Coronary artery (tissue), 2 donors: ENCODE measurements around the gene ZNF500.

Experiments
- DNase-seq: peaks from one replicate; pipeline ENCODE4 v3.0.0-alpha.2; 2017; ENCODE audit warnings: low spot score
- H3K27ac ChIP-seq, 2 donors: fragments of 200-600 bp; sonication (generic); one replicate each; pipeline ENCODE4 v1.5.1; 2016 to 2019
- H3K4me3 ChIP-seq: fragments of 200-600 bp; sonication (generic); 2 replicates; pipeline ENCODE4 v1.5.1; 2016; ENCODE audit warnings: mild to moderate bottlenecking, moderate library complexity
- TF ChIP-seq, protein P1 (sequence below): fragments of 200-600 bp; sonication (generic); IDR thresholded peaks from one replicate; pipeline ENCODE4 v1.5.1; 2019; ENCODE audit warnings: antibody characterized with exemption

Gene ZNF500

DNA sequence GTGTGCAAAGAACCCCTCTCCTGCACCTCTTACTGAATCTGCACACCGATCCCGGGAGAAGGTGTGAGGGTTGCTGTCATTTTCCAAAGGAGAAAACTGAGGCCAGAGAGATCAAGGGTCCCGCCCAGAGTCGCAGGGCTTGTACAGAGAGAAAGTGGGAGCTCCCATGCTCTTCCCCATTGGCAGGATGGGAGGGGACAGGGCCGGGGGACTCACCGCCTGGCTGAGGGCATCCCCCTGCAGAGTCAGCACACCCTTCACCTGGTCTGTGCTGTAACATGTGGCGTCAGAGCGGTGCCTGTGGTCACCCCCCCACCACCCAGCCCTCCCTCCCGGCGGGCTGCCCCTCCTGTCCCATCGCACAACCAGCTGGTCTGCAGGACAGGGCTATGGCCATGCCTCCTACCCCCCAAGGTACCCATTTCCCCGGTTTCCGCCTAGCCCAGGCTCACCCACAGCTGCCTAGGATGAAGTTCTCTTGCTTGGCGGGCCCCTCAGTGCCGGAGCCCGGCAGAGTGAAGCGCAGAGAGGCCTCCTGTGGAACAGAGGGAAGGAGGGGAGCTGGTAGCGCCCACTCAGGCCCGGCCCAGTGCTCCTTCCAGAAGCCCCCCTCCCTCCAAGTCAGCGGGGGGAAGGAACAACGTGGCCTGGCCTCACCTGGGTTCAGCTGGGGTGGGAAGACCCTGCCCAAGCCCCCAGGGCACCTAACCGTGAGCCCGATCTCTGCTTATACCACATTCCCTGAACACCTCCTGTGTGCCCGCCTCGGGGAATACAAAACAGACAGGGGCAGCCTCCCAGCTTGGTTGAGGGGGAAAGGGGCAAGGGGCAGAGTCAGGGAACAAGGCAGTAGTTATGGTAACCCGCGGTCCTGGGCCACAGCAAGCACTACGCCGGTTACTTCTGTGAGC, 34.3 kb upstream of the ZNF500 start:
- TF ChIP-seq, protein P1, sequence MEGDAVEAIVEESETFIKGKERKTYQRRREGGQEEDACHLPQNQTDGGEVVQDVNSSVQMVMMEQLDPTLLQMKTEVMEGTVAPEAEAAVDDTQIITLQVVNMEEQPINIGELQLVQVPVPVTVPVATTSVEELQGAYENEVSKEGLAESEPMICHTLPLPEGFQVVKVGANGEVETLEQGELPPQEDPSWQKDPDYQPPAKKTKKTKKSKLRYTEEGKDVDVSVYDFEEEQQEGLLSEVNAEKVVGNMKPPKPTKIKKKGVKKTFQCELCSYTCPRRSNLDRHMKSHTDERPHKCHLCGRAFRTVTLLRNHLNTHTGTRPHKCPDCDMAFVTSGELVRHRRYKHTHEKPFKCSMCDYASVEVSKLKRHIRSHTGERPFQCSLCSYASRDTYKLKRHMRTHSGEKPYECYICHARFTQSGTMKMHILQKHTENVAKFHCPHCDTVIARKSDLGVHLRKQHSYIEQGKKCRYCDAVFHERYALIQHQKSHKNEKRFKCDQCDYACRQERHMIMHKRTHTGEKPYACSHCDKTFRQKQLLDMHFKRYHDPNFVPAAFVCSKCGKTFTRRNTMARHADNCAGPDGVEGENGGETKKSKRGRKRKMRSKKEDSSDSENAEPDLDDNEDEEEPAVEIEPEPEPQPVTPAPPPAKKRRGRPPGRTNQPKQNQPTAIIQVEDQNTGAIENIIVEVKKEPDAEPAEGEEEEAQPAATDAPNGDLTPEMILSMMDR: no peak
- H3K27ac ChIP-seq: peak overlapping the region in 1 of 2 donors; percentile 92
- peak overlapping the region; percentile 89 for H3K4me3 ChIP-seq
- no peak for DNase-seq

DNA sequence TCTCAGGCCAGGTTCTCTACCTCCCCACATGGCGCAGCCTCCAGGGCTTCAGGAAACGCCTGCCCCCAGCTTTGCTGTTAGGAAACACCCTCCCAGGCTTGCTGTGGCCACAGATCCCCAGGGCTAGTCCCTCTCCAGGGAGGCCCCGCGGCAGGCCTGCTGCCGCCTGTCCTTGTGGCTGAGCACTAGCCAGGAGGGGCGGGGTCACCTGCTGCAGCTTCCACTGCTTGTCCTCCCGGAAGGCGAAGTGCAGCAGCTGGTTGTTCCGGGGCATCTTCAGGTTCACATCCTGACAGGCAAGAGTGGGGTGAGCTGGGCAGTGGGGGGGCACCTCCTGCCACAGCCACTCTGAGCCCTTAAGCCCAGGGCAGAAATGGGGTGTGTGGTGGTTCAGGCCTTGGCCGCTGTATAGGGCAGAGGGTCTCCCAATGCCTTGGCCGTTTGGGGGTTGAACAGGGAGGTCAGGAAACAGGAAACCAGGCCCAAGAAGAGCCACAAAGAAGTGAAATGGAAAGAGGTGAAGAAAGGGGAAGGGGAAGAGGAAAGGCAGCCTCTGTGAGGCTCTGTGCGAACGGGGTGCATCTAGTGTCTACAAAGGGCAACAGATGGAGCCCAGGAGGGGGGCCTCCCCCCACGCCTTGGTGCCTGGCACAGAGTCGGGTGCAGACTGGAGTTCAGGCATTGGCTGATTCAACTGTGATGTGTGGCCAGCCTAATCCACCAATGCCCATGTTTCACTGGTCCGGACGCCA, 33.5 kb upstream of the ZNF500 start:
- Histone ChIP-seq H3K27ac (no peak overlapping the region), H3K4me3 (no peak overlapping the region)
- no peak for DNase-seq
- TF ChIP-seq, protein P1: no peak

DNA sequence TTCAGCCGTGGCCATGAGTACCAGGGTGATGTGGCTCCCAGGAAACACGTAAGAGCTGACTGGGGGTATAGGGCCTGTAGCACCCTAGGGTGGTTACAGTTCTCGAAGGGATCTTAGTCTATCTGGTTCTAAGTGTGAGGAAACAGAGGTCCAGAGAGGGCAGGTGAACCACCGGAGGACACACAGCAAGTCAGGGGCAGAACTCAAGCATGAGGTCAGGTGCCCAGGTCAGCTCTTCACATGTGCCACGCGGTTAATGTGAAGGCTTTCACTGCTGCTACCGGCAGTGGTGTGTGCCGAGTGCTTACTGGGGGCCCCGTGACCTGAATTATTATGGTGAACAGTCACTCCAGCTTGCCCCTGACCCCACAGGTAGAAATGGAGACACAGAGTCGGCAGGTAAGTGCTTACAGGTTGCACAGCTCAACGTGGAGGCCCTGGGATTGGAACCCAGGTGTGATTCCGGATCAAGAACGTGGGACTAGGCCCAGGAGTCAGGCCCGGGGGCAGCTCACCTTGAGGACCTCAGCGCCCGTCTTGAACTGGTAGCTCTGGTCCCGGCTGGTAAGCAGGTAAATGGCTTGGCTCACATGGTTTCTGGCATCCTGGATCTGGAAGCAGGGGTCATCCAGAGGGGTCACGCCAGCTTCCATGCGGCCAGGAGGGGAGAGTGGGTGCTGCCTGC, 32.4 kb upstream of the ZNF500 start:
- H3K4me3 ChIP-seq: no peak overlapping the region
- no peak for DNase-seq
- H3K27ac ChIP-seq: no peak overlapping the region
- TF ChIP-seq, protein P1: no peak

DNA sequence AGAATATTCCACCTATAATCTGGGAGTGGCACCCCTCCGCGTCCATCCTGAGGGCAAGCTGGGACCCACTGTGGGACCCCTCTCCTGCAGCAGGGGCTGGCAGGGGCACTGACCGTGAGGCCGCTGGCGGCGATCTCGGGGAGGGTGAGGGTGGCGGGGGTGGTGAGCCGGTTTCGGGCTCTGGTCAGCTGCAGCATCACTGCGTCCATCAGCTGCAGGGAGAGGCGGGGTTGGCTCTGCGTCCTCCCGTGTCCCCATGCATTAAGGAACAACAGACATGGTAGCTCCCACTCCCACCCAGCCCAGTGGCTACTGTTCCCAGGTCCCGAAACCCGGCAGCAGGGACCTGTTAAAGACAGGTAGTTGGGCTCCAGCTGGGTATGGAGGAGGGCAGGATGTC, 31.5 kb upstream of the ZNF500 start:
- DNase-seq: no peak
- H3K27ac ChIP-seq: no peak overlapping the region
- TF ChIP-seq, protein P1: no peak
- H3K4me3 ChIP-seq: no peak overlapping the region

DNA sequence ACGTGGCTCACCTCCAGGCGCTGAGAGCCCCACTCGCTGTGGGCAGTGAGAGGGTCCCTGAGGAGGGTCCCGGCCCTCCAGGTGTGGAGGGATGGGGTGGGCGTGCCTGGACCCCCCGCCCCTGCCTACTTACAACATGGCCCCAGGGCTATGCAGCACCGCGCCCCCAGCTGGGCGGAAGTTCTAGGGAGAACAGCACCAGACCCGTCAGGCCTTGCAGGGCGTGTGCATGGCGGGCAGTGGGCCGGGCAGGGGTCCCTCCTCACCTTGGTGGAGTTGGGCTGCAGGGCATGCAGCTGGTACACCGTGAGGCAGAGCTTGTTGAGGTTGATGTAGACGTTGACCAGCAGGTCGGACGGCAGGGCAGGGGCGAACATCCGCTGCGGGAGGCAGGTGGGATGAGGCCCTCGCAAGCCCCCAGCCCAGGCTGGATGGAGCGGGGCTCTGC, 30.9 kb upstream of the ZNF500 start:
- Histone ChIP-seq H3K4me3 (no peak overlapping the region), H3K27ac (no peak overlapping the region)
- TF ChIP-seq, protein P1: no peak
- no peak for DNase-seq

DNA sequence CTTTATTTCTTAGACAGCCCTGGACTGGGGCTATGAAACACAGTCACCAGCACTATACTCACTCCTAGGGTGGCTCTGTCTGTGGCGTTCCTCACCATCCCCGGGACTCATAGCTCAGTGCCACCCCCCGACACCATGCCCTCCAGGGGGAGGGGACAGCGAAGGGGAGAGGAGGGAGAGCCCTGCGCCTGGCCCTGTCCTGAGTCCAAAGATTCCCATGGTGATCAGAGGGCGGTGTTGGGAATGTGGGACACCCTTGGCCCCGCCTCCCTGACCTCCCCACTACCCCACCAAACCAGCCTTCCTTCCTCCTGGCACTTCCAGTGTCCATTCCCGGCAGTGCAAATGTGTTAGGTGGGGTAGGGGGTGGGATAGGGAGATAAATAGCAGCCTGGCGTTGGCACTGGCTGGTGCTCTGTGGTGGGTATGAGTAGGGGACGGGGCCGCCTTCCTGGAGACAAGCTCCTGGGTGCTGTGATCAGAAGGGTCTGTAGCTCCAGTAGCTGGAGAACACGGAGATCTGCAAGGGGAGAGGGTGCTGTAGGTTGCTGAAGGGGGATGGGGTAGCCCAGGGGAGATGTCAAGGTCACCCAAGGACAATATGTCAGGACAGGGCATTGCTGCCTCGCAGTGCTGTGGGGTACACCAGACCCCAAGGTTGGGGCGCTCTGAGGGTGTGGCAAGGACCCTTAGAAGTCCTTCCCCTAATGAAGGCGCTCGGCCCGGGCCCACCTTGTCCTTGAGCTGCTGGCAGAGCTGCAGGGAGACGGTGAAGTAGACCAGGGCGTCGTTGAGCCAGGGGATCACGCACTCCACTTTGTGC, 30.2 kb upstream of the ZNF500 start:
- H3K27ac ChIP-seq: no peak overlapping the region
- no peak overlapping the region for H3K4me3 ChIP-seq
- TF ChIP-seq, protein P1: no peak
- DNase-seq: no peak
